ENCODE data around the gene AP4S1.
"Not testable (repeated sequence)": the region's sequence is repeated elsewhere in the genome, so short reads cannot be mapped to it uniquely, and the experiment has no call there.

AP4S1 gene

GRCh38 chr14:31062908-31063307, 37.5 kb downstream of the AP4S1 start:
- not testable (repeated sequence) for ATAC-seq (replicated peaks); H3K36me3 Mint-ChIP-seq (ENCODE audit: insufficient read depth); H3K27ac Mint-ChIP-seq; H3K4me3 Mint-ChIP-seq; DNase-seq; H3K27me3 Mint-ChIP-seq; H3K9me3 Mint-ChIP-seq
- H3K4me1 Mint-ChIP-seq (ENCODE audit: low read depth in 2 of 2), result peaks cover 4 to 12% of the 10 kb centered on the region in 2 donors

- H3K9me3 Mint-ChIP-seq, result no peaks in the 10 kb centered on the region
- H3K4me1 Mint-ChIP-seq (ENCODE audit: low read depth in 2 of 2), result no peaks in the 10 kb centered on the region
- no peak overlapping the region for H3K27ac Mint-ChIP-seq
- H3K27me3 Mint-ChIP-seq, result no peaks in the 10 kb centered on the region
- no peak for DNase-seq
- no peak for ATAC-seq (replicated peaks)
- no peak overlapping the region for H3K4me3 Mint-ChIP-seq
- H3K36me3 Mint-ChIP-seq (ENCODE audit: insufficient read depth), result peaks cover 3% of the 10 kb centered on the region
These were observed 42.8 kb downstream of the AP4S1 start for GRCh38 chr14:31068235-31068634.

- H3K4me1 Mint-ChIP-seq (ENCODE audit: low read depth in 2 of 2), result no peaks in the 10 kb centered on the region
- H3K9me3 Mint-ChIP-seq, result no peaks in the 10 kb centered on the region
- no peak for DNase-seq
- no peaks in the 10 kb centered on the region for H3K27me3 Mint-ChIP-seq
- H3K4me3 Mint-ChIP-seq, result no peak overlapping the region
- no peak for ATAC-seq (replicated peaks)
- peaks cover 3% of the 10 kb centered on the region for H3K36me3 Mint-ChIP-seq (ENCODE audit: insufficient read depth)
- H3K27ac Mint-ChIP-seq, result no peak overlapping the region
These were observed 43.9 kb downstream of the AP4S1 start for GRCh38 chr14:31069343-31069742.

- Mint-ChIP-seq H3K4me1 (ENCODE audit: low read depth in 2 of 2) (no peaks in the 10 kb centered on the region), H3K27ac (peak overlapping the region in 1 of 2 donors; percentile 23), H3K4me3 (no peak overlapping the region), H3K9me3 (peaks cover 0 to 4% of the 10 kb centered on the region in 2 donors), H3K27me3 (no peaks in the 10 kb centered on the region), H3K36me3 (ENCODE audit: insufficient read depth) (peaks cover 3% of the 10 kb centered on the region)
- no peak for DNase-seq
- no peak for ATAC-seq (replicated peaks)
These were observed 45.0 kb downstream of the AP4S1 start for GRCh38 chr14:31070431-31070830.

GRCh38 chr14:31071151-31071550, 45.7 kb downstream of the AP4S1 start:
- no peak for ATAC-seq (replicated peaks)
- Mint-ChIP-seq H3K36me3 (ENCODE audit: insufficient read depth) (peaks cover 3% of the 10 kb centered on the region), H3K4me1 (ENCODE audit: low read depth in 2 of 2) (no peaks in the 10 kb centered on the region), H3K9me3 (peaks cover 0 to 4% of the 10 kb centered on the region in 2 donors), H3K27ac (no peak overlapping the region), H3K4me3 (no peak overlapping the region), H3K27me3 (no peaks in the 10 kb centered on the region)
- DNase-seq, result no peak

DNA sequence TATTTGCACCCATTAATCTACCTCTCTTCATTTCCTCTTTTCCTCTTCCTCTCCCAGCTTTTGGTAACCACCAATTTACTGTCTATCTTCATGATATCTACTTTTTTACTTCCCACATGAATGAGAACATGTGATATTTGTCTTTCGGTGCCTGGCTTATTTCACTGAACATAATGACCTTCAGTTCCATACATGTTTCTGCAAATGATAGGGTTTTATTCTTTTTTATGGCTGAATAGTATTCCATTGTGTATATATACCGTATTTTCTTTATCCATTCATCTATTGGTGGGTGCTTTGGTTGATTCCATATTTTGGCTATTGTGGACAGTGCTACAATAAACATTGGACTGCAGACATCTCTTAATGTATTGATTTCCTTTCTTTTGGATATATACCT, 49.7 kb downstream of the AP4S1 start:
- Mint-ChIP-seq H3K36me3 (ENCODE audit: insufficient read depth) (no peaks in the 10 kb centered on the region), H3K9me3 (peaks cover 0 to 4% of the 10 kb centered on the region in 2 donors), H3K4me1 (ENCODE audit: low read depth in 2 of 2) (no peaks in the 10 kb centered on the region), H3K4me3 (no peak overlapping the region), H3K27me3 (no peaks in the 10 kb centered on the region), H3K27ac (no peak overlapping the region)
- DNase-seq, result no peak
- ATAC-seq (replicated peaks), result no peak

- Mint-ChIP-seq H3K4me1 (ENCODE audit: low read depth in 2 of 2) (no peaks in the 10 kb centered on the region), H3K9me3 (peaks cover 0 to 4% of the 10 kb centered on the region in 2 donors), H3K27me3 (no peaks in the 10 kb centered on the region), H3K27ac (peak overlapping the region in 1 of 2 donors; percentile 32), H3K4me3 (no peak overlapping the region), H3K36me3 (ENCODE audit: insufficient read depth) (peaks cover 4% of the 10 kb centered on the region)
- DNase-seq (no peak), ATAC-seq (replicated peaks) (no peak)
These were observed 53.3 kb downstream of the AP4S1 start for GRCh38 chr14:31078766-31079165.

DNA sequence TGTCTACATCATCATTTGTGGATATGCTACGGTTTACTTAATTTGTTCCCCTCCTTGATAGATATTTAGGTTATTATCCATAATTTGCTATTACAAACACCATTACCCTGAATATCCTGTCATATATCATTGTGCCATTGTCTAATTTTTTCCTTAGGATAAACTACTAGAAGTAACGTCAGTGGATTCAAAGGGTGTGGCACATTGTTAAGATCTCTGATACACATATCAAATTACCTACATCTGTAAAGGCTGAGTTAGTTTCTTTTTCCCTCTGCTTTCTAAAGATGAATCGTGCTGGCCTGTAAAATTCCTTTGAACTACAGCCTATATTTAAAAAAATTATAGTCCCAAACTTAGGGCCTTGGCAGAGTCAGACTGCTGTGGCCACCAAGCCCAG, 54.6 kb downstream of the AP4S1 start:
- ATAC-seq (replicated peaks), result no peak
- peaks cover 0 to 3% of the 10 kb centered on the region in 2 donors for H3K9me3 Mint-ChIP-seq
- no peak overlapping the region for H3K27ac Mint-ChIP-seq
- DNase-seq, result no peak
- H3K27me3 Mint-ChIP-seq, result no peaks in the 10 kb centered on the region
- peaks cover 11% of the 10 kb centered on the region for H3K36me3 Mint-ChIP-seq (ENCODE audit: insufficient read depth)
- no peak overlapping the region for H3K4me3 Mint-ChIP-seq
- H3K4me1 Mint-ChIP-seq (ENCODE audit: low read depth in 2 of 2), result no peaks in the 10 kb centered on the region

DNA sequence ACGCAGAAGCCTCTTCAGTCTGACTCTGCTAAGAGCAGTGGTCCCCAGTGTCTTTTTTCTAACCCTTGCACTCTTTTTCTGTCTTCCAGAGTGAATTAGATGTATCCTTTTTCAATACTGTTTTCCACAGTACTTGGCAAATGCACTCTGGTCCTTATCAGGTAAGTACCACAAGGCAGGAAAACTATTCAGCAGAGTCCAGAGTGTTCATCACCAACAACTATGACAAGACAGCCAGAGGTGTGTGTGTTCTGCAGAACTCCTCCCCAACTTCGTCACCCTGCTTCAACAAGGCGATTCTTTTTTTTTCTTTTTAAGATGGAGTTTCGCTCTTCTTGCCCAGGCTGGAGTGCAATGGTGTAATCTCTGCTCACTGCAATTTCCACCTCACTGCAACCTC, 55.0 kb downstream of the AP4S1 start:
- ATAC-seq (replicated peaks), result no peak
- peaks cover 11% of the 10 kb centered on the region for H3K36me3 Mint-ChIP-seq (ENCODE audit: insufficient read depth)

DNA sequence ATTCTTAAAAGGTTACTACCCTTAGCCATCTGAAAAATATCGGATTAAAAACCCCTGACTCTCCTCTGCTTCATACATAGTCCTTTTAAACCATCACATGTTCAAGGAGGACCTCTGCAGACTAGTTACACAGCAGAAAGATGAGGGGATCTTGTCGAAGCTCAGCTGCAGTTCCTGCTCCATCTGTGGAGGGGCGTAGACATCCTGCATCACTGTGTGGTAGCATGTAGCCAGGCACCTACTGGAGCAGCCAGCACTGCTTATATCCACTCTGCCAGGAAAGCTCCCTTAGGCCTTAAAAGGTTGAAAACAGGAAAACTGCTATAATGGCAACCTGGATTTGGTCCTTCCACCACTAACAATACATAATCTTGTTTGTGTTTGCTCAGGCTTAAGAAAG, 58.3 kb downstream of the AP4S1 start:
- ATAC-seq (replicated peaks) (no peak), DNase-seq (no peak)
- H3K36me3 Mint-ChIP-seq (ENCODE audit: insufficient read depth), result peaks cover 13% of the 10 kb centered on the region
- no peaks in the 10 kb centered on the region for H3K27me3 Mint-ChIP-seq
- H3K4me1 Mint-ChIP-seq (ENCODE audit: low read depth in 2 of 2), result no peaks in the 10 kb centered on the region
- H3K27ac Mint-ChIP-seq, result no peak overlapping the region
- no peaks in the 10 kb centered on the region for H3K9me3 Mint-ChIP-seq
- H3K4me3 Mint-ChIP-seq, result no peak overlapping the region

More for the DNA sequence above, 55.0 kb downstream of the AP4S1 start:
- Mint-ChIP-seq H3K9me3 (no peaks in the 10 kb centered on the region), H3K27ac (no peak overlapping the region), H3K4me1 (ENCODE audit: low read depth in 2 of 2) (no peaks in the 10 kb centered on the region), H3K4me3 (no peak overlapping the region), H3K27me3 (no peaks in the 10 kb centered on the region)
- DNase-seq, result no peak

GRCh38 chr14:31084385-31084784, 58.9 kb downstream of the AP4S1 start:
- H3K4me1 Mint-ChIP-seq (ENCODE audit: low read depth in 2 of 2), result no peaks in the 10 kb centered on the region
- no peak for ATAC-seq (replicated peaks)
- H3K36me3 Mint-ChIP-seq (ENCODE audit: insufficient read depth), result peaks cover 13% of the 10 kb centered on the region
- no peak overlapping the region for H3K27ac Mint-ChIP-seq
- no peaks in the 10 kb centered on the region for H3K27me3 Mint-ChIP-seq
- DNase-seq, result no peak
- no peaks in the 10 kb centered on the region for H3K9me3 Mint-ChIP-seq
- no peak overlapping the region for H3K4me3 Mint-ChIP-seq

- Mint-ChIP-seq H3K4me1 (ENCODE audit: low read depth in 2 of 2) (no peaks in the 10 kb centered on the region), H3K4me3 (no peak overlapping the region), H3K9me3 (no peaks in the 10 kb centered on the region), H3K27me3 (no peaks in the 10 kb centered on the region), H3K27ac (no peak overlapping the region), H3K36me3 (ENCODE audit: insufficient read depth) (peaks cover 13% of the 10 kb centered on the region)
- DNase-seq, result no peak
- no peak for ATAC-seq (replicated peaks)
These were observed 59.6 kb downstream of the AP4S1 start for GRCh38 chr14:31085027-31085426.

DNA sequence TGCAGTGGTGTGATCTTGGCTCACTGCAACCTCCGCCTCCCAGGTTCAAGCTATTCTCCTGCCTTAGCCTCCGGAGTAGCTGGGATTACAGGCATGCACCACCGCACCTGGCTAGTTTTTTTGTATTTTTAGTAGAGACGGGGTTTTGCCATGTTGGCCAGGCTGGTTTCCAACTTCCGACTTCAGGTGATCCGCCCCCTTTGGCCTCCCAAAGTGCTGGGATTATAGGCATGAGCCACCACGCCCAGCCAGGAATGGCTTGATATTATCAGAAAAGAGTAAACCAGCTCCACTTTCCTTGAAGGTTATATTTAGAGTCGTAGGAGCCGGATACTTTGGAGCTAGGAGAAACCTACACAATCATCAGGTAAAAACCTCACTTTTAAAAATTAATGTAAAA, 61.0 kb downstream of the AP4S1 start:
- not testable (repeated sequence) for DNase-seq; H3K27me3 Mint-ChIP-seq; H3K36me3 Mint-ChIP-seq (ENCODE audit: insufficient read depth); H3K9me3 Mint-ChIP-seq; H3K4me3 Mint-ChIP-seq; H3K4me1 Mint-ChIP-seq (ENCODE audit: low read depth in 2 of 2); ATAC-seq (replicated peaks); H3K27ac Mint-ChIP-seq

DNA sequence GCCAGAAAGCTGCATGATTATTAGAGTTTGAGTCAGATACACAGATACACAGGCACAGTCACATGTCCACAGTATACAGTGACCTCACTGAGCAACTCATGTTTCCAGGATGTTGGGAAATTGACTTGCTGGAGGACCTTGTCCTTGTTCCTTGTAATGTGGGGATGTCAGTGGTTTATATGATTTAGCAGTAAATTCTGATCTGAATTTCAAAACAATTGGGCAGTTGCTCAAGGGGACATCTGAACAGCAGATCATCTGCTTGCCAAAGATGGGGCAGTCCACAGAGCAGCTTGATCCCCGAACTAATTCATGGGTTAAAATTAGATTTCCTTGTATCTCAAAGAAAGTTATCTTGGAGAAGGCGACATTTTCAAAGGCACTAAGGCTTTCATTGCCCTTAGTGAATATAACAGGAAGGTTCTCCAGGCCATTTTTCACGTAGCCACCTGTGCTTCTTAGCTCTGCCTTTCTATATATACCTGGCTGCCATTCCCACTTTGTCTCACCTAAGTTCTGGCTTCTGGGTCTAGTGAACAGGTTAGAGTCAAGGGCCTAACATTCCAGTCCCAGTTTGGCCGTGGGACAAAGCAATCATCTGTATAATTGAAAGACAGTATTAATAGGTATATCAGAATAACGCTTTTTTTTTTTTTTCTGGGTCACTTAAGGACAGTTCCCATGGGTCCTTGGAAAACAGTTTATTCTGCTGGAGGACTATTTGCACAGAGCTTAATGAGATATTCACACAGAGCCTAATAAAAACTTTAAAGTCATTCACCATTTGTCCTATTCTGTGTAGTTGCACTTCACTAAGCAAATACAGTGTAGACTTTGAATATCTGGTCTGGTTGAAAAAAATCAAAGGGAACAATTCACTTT, 65.7 kb downstream of the AP4S1 start:
- Mint-ChIP-seq H3K4me1 (ENCODE audit: low read depth in 2 of 2) (no peaks in the 10 kb centered on the region), H3K9me3 (no peaks in the 10 kb centered on the region), H3K27ac (no peak overlapping the region), H3K36me3 (ENCODE audit: insufficient read depth) (peaks cover 2% of the 10 kb centered on the region), H3K27me3 (no peaks in the 10 kb centered on the region), H3K4me3 (no peak overlapping the region)
- DNase-seq (no peak), ATAC-seq (replicated peaks) (no peak)
